Measurements from ENCODE around the gene AHI1. TPM values are rescaled to one million over a fixed set of nuclear protein-coding genes. Genes with fewer than 3 reads are reported as not detected.

The AHI1 gene
- polyA plus RNA-seq, 1 experiment = 29.0 TPM

GRCh38 chr6:135397172-135397952, 100.2 kb downstream of the AHI1 start:
- H3K9me3 ChIP-seq (ENCODE audit: control insufficient read depth, insufficient read depth, low read length) = no peaks in the 10 kb centered on the region
- TF ChIP-seq CTCF (IDR thresholded peaks at IDR 0.05; ENCODE audit: low read depth, low read length) = no peak
- ChIA-PET CTCF (interaction anchor here (0.7 kb wide), 1 partner anchor 13 kb away, joined by 3 read pairs; no protein-coding TSS in a partner anchor), POLR2A (no interaction called here)
- H3K27me3 ChIP-seq (ENCODE audit: control insufficient read depth, insufficient read depth, low read length) = no peaks in the 10 kb centered on the region
- DNase-seq (ENCODE audit: low read depth, low spot score) = no peak
- no peak overlapping the region for H3K4me3 ChIP-seq (ENCODE audit: low read depth, low read length)
- H3K27ac ChIP-seq (ENCODE audit: low read depth, low read length) = no peak overlapping the region

- Histone ChIP-seq H3K9me3 (ENCODE audit: control insufficient read depth, insufficient read depth, low read length) (no peaks in the 10 kb centered on the region), H3K4me3 (ENCODE audit: low read depth, low read length) (no peak overlapping the region), H3K27me3 (ENCODE audit: control insufficient read depth, insufficient read depth, low read length) (no peaks in the 10 kb centered on the region), H3K27ac (ENCODE audit: low read depth, low read length) (no peak overlapping the region)
- CTCF ChIA-PET = no interaction called here
- POLR2A ChIA-PET = no interaction called here
- no peak for DNase-seq (ENCODE audit: low read depth, low spot score)
- TF ChIP-seq CTCF (IDR thresholded peaks at IDR 0.05; ENCODE audit: low read depth, low read length) = no peak
Measured at GRCh38 chr6:135395136-135395535, 102.4 kb downstream of the AHI1 start.

GRCh38 chr6:135393289-135393688, 104.3 kb downstream of the AHI1 start:
- no peak for TF ChIP-seq CTCF (IDR thresholded peaks at IDR 0.05; ENCODE audit: low read depth, low read length)
- no peak overlapping the region for H3K4me3 ChIP-seq (ENCODE audit: low read depth, low read length)
- H3K9me3 ChIP-seq (ENCODE audit: control insufficient read depth, insufficient read depth, low read length) = no peaks in the 10 kb centered on the region
- no peak for DNase-seq (ENCODE audit: low read depth, low spot score)
- no peak overlapping the region for H3K27ac ChIP-seq (ENCODE audit: low read depth, low read length)
- POLR2A ChIA-PET = no interaction called here
- H3K27me3 ChIP-seq (ENCODE audit: control insufficient read depth, insufficient read depth, low read length) = no peaks in the 10 kb centered on the region
- CTCF ChIA-PET = no interaction called here

GRCh38 chr6:135390458-135390857, 107.1 kb downstream of the AHI1 start:
- Histone ChIP-seq H3K9me3 (ENCODE audit: control insufficient read depth, insufficient read depth, low read length) (no peaks in the 10 kb centered on the region), H3K4me3 (ENCODE audit: low read depth, low read length) (no peak overlapping the region), H3K27ac (ENCODE audit: low read depth, low read length) (no peak overlapping the region), H3K27me3 (ENCODE audit: control insufficient read depth, insufficient read depth, low read length) (no peaks in the 10 kb centered on the region)
- POLR2A ChIA-PET = no interaction called here
- no peak for DNase-seq (ENCODE audit: low read depth, low spot score)
- CTCF ChIA-PET = no interaction called here
- TF ChIP-seq CTCF (IDR thresholded peaks at IDR 0.05; ENCODE audit: low read depth, low read length) = no peak

GRCh38 chr6:135385299-135385698, 112.2 kb downstream of the AHI1 start:
- ChIA-PET CTCF (interaction anchor here (1.1 kb wide), 1 partner anchor 38 kb away, joined by 3 read pairs; no protein-coding TSS in a partner anchor), POLR2A (no interaction called here)
- H3K27me3 ChIP-seq (ENCODE audit: control insufficient read depth, insufficient read depth, low read length) = no peaks in the 10 kb centered on the region

More at GRCh38 chr6:135385299-135385698, 112.2 kb downstream of the AHI1 start:
- no peak overlapping the region for H3K27ac ChIP-seq (ENCODE audit: low read depth, low read length)
- H3K4me3 ChIP-seq (ENCODE audit: low read depth, low read length) = no peak overlapping the region
- no peaks in the 10 kb centered on the region for H3K9me3 ChIP-seq (ENCODE audit: control insufficient read depth, insufficient read depth, low read length)
- no peak for TF ChIP-seq CTCF (IDR thresholded peaks at IDR 0.05; ENCODE audit: low read depth, low read length)
- DNase-seq (ENCODE audit: low read depth, low spot score) = no peak
